Caki2 (cell line): ENCODE data around the gene GATM. TPM values are rescaled to one million over a fixed set of nuclear protein-coding genes. Genes with fewer than 3 reads are reported as not detected.

Source experiments
- DNase-seq: peaks from one replicate; pipeline ENCODE4 v3.0.0-alpha.2; 2015; ENCODE audit warnings: low read depth
- in situ Hi-C: cut with HindIII; loops from 2 replicates; pipeline ENCODE4 v1.10.0; 2016; ENCODE audit warnings: low sequenced_read_pairs, low pct_unique_long_range_greater_than_20kb, mixed read lengths
- total RNA-seq: library from RNA; depleted of rRNA; stranded (reverse); fragments of >200 nt; shearing (Covaris generic); gene quantifications from 2 replicates; pipeline ENCODE4 v1.2.3, GENCODE V29; 2014; ENCODE audit warnings: low replicate concordance; rRNA removed

GATM gene, protein sequence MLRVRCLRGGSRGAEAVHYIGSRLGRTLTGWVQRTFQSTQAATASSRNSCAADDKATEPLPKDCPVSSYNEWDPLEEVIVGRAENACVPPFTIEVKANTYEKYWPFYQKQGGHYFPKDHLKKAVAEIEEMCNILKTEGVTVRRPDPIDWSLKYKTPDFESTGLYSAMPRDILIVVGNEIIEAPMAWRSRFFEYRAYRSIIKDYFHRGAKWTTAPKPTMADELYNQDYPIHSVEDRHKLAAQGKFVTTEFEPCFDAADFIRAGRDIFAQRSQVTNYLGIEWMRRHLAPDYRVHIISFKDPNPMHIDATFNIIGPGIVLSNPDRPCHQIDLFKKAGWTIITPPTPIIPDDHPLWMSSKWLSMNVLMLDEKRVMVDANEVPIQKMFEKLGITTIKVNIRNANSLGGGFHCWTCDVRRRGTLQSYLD
- total RNA-seq = 7.6 and 22.0 TPM in 2 replicates

DNA sequence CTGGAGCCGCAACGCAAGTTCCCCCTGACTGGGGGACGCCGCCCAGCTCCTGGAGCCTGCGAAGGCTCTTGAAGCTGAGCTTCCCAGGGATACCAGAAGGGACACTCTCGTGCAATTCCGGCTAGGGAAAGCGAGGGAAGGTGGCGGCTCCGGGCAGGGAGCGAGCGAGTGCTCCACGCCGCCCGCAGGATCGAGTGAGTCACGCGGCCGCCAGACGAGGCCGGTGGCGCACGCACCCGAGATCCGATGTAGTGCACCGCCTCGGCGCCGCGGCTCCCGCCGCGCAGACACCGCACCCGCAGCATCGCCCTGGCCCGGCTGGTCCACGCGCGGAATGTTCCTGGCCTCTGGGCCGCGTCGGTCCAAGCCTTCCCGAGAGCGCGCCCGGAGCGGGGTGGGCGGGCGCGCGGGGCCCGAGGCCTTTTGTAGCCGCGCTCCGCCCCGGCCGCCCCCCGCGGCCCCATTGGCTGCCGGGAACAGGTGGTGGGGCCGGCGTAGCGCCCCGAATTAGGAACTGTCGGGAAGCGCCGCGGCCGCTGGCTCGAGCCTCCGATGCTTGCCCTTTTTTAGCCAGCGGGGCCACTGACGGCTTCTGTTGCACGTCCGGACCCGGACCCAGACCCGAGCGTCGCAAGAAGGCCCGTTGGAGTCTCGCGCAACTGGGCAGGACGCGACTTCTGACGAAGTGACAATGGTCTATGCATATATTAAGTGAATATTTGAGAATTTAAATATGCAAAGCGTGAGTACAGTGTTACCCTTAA lies at the start of gene GATM:
GATM (minus strand) TSS at position 396 of the 764 bp plus-strand sequence; CDS start at position 305, 91 bp downstream.
- in situ Hi-C loops = no loop called here
- peak; percentile 77 for DNase-seq

DNA sequence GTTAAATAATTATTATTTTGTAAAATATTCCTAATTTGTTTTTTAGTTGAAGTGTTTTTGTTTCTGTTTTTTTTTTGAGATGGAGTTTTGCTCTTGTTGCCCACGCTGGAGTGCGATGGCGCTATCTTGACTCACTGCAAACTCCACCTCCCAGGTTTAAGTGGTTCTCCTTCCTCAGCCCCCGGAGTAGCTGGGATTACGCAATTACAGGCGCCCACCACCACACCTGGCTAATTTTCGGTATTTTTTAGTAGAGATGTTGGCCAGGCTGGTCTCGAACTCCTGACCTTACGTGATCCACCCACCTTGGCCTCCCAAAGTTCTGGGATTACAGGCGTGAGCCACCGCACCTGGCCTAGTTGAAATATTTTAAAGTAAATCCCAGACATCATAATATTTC lies 48.7 kb upstream of the GATM start:
- DNase-seq = no peak
- in situ Hi-C loops = no loop called here

DNA sequence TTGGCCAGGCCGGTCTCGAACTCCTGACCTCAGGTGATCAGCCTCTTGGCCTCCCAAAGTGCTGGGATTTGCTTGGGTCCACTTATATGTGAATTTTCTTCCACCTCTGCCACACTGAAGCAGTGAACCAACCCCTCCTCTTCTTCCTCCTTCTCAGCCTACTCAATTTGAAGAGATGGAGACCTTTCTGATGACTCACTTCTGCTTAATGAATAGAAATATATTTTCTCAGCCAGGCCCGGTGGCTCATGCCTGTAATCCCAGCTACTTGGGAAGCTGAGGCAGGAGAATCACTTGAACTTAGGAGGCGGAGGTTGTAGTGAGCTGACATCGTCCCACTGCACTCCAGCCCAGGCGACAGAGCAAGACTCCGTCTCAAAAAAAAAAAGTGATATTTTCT lies 46.8 kb upstream of the GATM start:
- in situ Hi-C loops = no loop called here
- peak; percentile 58 for DNase-seq

DNA sequence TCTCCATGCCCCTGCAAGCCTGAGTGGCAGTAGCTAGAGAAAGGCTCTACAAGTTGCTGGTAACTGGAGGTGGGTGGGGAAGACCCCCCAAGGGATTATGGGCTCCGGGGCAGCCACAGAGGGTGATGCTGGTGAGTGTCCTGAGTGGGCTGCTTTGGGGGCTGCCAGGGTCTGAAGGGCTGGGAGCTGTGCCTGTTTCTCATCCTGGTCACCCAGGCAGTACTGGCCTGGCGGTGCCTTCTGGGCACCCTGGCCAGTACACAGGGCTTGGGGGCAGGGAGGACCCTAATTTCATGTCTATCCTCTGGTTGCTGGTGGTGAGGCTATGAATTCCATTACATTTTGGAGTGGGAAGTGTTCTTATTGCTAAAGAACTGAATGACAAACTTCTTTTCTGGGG lies 46.1 kb upstream of the GATM start:
- in situ Hi-C loops = no loop called here
- no peak for DNase-seq

- in situ Hi-C loops = no loop called here
- DNase-seq = no peak
Observed at GRCh38 chr15:45417303-45417950, 39.1 kb upstream of the GATM start.

- in situ Hi-C loops = no loop called here
- DNase-seq = no peak
Observed at GRCh38 chr15:45414215-45414885, 36.0 kb upstream of the GATM start.

GRCh38 chr15:45409596-45409995 lies 31.3 kb upstream of the GATM start:
- in situ Hi-C loops = no loop called here
- no peak for DNase-seq

- in situ Hi-C loops = no loop called here
- no peak for DNase-seq
Observed at GRCh38 chr15:45407786-45408185, 29.4 kb upstream of the GATM start.

DNA sequence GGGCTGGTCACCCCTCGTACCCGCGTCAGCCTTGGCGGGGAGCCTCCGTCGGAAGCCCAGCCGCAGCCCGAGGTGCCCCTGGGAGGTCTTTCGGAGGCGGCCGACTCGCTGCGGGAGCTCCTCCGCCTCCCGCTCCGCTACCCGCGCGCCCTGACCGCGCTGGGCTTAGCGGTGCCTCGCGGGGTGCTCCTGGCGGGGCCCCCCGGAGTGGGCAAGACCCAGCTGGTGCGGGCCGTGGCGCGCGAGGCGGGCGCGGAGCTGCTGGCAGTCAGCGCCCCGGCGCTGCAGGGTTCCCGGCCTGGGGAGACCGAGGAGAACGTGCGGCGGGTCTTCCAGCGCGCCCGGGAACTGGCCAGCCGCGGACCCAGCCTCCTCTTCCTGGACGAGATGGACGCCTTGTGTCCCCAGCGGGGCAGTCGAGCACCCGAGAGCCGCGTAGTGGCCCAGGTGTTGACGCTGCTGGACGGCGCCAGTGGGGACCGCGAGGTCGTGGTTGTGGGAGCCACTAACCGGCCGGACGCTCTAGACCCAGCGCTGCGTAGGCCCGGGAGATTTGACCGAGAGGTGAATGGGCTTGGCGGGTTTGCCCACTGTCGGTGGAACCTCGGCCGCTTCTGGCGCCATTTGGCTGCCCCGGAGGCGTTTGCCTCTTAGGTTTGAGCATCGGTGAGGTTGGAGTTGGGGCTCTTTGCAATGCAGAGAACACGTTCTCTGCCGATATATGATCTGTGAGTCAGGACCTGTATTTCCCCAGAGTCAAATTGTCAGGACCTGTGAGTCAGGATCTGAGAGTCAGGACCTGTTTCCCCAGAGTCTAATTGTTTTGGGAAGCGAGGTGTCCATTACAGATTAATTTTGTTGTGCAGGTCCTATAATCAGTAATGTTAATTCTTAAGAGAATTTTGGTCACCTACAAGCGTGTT lies 24.9 kb upstream of the GATM start:
- DNase-seq = peak; percentile 35
- in situ Hi-C loops = no loop called here

GRCh38 chr15:45402162-45402954 lies 24.0 kb upstream of the GATM start:
- in situ Hi-C loops = no loop called here
- peak; percentile 90 for DNase-seq

DNA sequence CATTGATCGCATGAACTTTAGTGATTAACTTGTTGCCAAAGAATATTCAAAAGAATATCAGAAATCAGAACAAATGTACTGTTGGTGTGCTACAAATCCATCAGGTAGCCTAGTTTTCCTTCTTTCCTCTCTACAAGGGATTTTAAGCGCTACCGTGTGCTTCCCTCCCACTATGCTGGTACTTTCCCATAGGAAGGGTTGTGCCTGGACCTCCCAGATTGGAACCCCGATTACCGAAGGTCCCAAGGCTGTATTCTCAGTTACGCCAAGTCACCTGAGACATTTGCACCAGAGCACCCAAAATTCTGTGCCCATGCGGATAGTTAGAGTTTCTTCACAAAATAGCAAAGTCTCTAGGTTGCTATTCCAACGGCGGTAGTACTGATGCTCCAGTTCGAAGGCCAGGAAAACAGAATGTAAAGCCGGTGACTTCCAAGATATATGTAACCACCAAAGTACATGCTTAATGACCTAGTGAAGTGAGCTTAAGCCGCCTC lies 23.4 kb upstream of the GATM start:
- DNase-seq = no peak
- in situ Hi-C loops = no loop called here

- peak; percentile 42 for DNase-seq
- in situ Hi-C loops = no loop called here
Observed at GRCh38 chr15:45399381-45400212, 21.3 kb upstream of the GATM start.

DNA sequence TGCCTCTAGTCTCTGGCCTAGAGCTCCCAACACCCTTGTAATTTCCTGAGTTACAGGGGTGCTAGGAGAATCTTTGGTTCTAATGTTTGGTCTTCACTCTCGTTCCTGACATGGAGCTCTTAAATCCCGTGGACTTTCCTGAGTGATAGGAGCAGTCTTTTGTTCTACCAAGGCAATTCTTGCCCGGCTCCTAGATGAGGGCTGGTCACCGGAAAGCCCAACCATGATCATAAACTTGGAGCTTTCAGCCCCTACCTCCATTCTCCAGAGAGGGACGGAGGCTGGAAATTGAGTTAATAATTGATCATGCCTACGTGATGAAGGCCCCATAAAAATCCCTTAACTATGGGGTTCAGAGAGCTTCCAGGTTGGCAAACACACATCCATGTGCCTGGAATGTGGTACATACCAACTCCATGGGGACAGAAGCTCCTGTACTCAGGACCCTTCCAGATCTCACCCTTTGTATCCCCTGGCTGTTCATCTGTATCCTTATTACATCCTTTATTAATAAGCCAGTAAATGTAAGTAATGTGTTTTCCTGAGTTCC lies 18.8 kb upstream of the GATM start:
- in situ Hi-C loops = no loop called here
- no peak for DNase-seq

DNA sequence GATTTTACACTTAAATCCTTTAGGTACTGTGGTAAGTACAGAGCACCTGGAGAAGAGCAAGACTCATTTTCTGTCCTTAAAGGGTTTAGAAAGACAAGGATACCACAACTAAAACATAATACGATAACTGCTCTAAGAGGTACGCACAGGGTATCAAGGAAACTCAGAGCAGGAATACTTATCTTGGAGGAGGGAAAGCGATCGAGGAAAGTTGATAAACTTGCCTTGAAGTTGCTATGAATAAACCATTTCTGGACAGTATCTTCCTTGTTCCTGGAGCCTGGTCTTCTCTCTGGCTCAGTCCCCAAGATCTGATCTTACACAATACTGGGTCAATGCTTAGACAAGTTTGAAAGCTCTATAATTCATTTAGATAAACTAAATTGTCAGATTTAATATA lies 17.6 kb upstream of the GATM start:
- in situ Hi-C loops = no loop called here
- no peak for DNase-seq

GRCh38 chr15:45394681-45395080 lies 16.3 kb upstream of the GATM start:
- in situ Hi-C loops = no loop called here
- no peak for DNase-seq

GRCh38 chr15:45393851-45394250 lies 15.5 kb upstream of the GATM start:
- in situ Hi-C loops = no loop called here
- DNase-seq = peak; percentile 30
